ENCODE measurements around the gene ARAP1. TPM values are rescaled to one million over a fixed set of nuclear protein-coding genes. Genes with fewer than 3 reads are reported as not detected.

ARAP1 gene
- total RNA-seq, 1 donor from 2014 or later: 17.6 TPM

DNA sequence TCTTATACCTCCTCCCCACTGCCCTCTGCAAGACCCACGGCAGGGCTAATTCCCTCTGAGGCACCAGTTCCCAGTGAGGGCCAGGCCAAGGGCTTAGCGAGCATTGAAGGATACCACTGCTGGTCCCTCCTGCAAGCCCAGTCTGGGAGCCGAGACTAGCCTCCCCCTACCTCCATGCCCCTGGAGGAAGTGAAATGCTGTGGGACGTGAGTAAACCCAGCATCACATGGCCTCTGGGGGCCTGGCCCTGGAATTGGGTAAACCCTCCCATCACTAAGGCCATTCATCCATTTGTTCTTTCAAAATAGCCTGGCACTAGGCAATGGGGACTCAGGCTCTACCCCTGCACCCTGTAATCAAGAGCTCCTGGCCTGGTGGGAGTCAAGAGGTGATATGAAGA, 24.7 kb downstream of the ARAP1 start:
- peaks cover 8% of the 10 kb centered on the region for H3K4me1 Mint-ChIP-seq
- no peak overlapping the region for H3K4me3 ChIP-seq
- H3K27me3 ChIP-seq: no peaks in the 10 kb centered on the region
- no peaks in the 10 kb centered on the region for H3K36me3 Mint-ChIP-seq
- H3K4me2 ChIP-seq: no peak overlapping the region
- H3K27me3 Mint-ChIP-seq (ENCODE audit: insufficient read depth, low read depth): no peaks in the 10 kb centered on the region
- TF ChIP-seq EZH2phosphoT487 (IDR thresholded peaks at IDR 0.05) (no peak), EZH2 (IDR thresholded peaks at IDR 0.05) (no peak)
- TF ChIP-seq, protein P1, sequence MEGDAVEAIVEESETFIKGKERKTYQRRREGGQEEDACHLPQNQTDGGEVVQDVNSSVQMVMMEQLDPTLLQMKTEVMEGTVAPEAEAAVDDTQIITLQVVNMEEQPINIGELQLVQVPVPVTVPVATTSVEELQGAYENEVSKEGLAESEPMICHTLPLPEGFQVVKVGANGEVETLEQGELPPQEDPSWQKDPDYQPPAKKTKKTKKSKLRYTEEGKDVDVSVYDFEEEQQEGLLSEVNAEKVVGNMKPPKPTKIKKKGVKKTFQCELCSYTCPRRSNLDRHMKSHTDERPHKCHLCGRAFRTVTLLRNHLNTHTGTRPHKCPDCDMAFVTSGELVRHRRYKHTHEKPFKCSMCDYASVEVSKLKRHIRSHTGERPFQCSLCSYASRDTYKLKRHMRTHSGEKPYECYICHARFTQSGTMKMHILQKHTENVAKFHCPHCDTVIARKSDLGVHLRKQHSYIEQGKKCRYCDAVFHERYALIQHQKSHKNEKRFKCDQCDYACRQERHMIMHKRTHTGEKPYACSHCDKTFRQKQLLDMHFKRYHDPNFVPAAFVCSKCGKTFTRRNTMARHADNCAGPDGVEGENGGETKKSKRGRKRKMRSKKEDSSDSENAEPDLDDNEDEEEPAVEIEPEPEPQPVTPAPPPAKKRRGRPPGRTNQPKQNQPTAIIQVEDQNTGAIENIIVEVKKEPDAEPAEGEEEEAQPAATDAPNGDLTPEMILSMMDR (IDR thresholded peaks at IDR 0.05): no peak
- peaks cover 3% of the 10 kb centered on the region for H4K20me1 ChIP-seq (ENCODE audit: low read depth)
- peaks cover 9% of the 10 kb centered on the region for H3K79me2 ChIP-seq (ENCODE audit: low read depth)
- no peaks in the 10 kb centered on the region for H3K4me1 ChIP-seq
- H3K4me3 Mint-ChIP-seq: no peak overlapping the region
- no peak overlapping the region for H3K27ac Mint-ChIP-seq
- H3K27ac ChIP-seq: peak overlapping the region; percentile 1
- DNase-seq (ENCODE audit: low spot score): no peak
- no peak overlapping the region for H3K9ac ChIP-seq
- no peak overlapping the region for H2AFZ ChIP-seq (replicated peaks)
- H3K9me3 Mint-ChIP-seq: no peaks in the 10 kb centered on the region
- no peaks in the 10 kb centered on the region for H3K9me3 ChIP-seq (ENCODE audit: low read depth)
- H3K36me3 ChIP-seq: no peaks in the 10 kb centered on the region
- H3F3A ChIP-seq (ENCODE audit: low read depth): no peaks in the 10 kb centered on the region

GRCh38 chr11:72726266-72727220, 25.7 kb downstream of the ARAP1 start:
- no peak overlapping the region for H2AFZ ChIP-seq (replicated peaks)
- no peaks in the 10 kb centered on the region for H3K9me3 ChIP-seq (ENCODE audit: low read depth)
- H3K4me1 ChIP-seq: no peaks in the 10 kb centered on the region
- H3K4me3 ChIP-seq: no peak overlapping the region
- no peaks in the 10 kb centered on the region for H3K36me3 Mint-ChIP-seq
- H3K9ac ChIP-seq: no peak overlapping the region
- no peaks in the 10 kb centered on the region for H3K27me3 Mint-ChIP-seq (ENCODE audit: insufficient read depth, low read depth)
- H4K20me1 ChIP-seq (ENCODE audit: low read depth): peaks cover 3% of the 10 kb centered on the region
- no peak overlapping the region for H3K27ac Mint-ChIP-seq
- TF ChIP-seq, protein P1 (IDR thresholded peaks at IDR 0.05): no peak
- TF ChIP-seq EZH2phosphoT487 (IDR thresholded peaks at IDR 0.05) (no peak), EZH2 (IDR thresholded peaks at IDR 0.05) (no peak)
- H3K79me2 ChIP-seq (ENCODE audit: low read depth): peaks cover 9% of the 10 kb centered on the region
- H3K27me3 ChIP-seq: no peaks in the 10 kb centered on the region
- H3K4me2 ChIP-seq: no peak overlapping the region
- no peak for DNase-seq (ENCODE audit: low spot score)
- no peaks in the 10 kb centered on the region for H3K9me3 Mint-ChIP-seq
- no peaks in the 10 kb centered on the region for H3F3A ChIP-seq (ENCODE audit: low read depth)
- H3K4me1 Mint-ChIP-seq: peaks cover 18% of the 10 kb centered on the region
- no peak overlapping the region for H3K27ac ChIP-seq
- no peaks in the 10 kb centered on the region for H3K36me3 ChIP-seq
- no peak overlapping the region for H3K4me3 Mint-ChIP-seq

DNA sequence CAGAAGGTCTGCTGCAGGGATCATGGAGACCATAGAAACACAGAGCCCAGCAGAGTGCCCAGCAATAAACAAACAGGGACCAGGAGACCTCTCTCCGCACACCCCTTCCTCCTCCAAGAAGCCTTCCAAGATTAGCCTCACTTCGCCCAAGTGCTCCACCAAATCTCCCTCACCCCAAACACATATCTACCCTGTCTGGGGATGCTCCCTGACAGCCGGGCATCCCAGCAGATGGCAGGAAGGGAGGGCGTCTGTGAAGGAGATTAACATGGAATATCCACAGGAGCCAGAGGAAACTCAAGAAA, 26.5 kb downstream of the ARAP1 start:
- no peaks in the 10 kb centered on the region for H3K36me3 ChIP-seq
- no peak overlapping the region for H3K27ac ChIP-seq
- no peaks in the 10 kb centered on the region for H3F3A ChIP-seq (ENCODE audit: low read depth)
- Mint-ChIP-seq H3K4me1 (peaks cover 27% of the 10 kb centered on the region), H3K4me3 (no peak overlapping the region), H3K36me3 (no peaks in the 10 kb centered on the region), H3K9me3 (no peaks in the 10 kb centered on the region), H3K27ac (peak overlapping the region; percentile 93), H3K27me3 (ENCODE audit: insufficient read depth, low read depth) (no peaks in the 10 kb centered on the region)
- no peak overlapping the region for H3K4me3 ChIP-seq
- H3K27me3 ChIP-seq: no peaks in the 10 kb centered on the region
- peaks cover 7% of the 10 kb centered on the region for H4K20me1 ChIP-seq (ENCODE audit: low read depth)
- no peaks in the 10 kb centered on the region for H3K4me1 ChIP-seq
- H3K79me2 ChIP-seq (ENCODE audit: low read depth): peaks cover 9% of the 10 kb centered on the region
- TF ChIP-seq EZH2 (IDR thresholded peaks at IDR 0.05): no peak
- TF ChIP-seq, protein P1 (IDR thresholded peaks at IDR 0.05): no peak
- TF ChIP-seq EZH2phosphoT487 (IDR thresholded peaks at IDR 0.05): no peak
- no peak overlapping the region for H3K4me2 ChIP-seq
- no peaks in the 10 kb centered on the region for H3K9me3 ChIP-seq (ENCODE audit: low read depth)
- no peak for DNase-seq (ENCODE audit: low spot score)
- no peak overlapping the region for H2AFZ ChIP-seq (replicated peaks)
- no peak overlapping the region for H3K9ac ChIP-seq
